ENCODE measurements around the gene RHD. TPM values are rescaled to one million over a fixed set of nuclear protein-coding genes. Genes with fewer than 3 reads are reported as not detected.

RHD gene
- total RNA-seq, 1 experiment from 2014 or later: not detected

GRCh38 chr1:25238046-25238445, 34.3 kb upstream of the RHD start:
- no peak overlapping the region for H3K27ac Mint-ChIP-seq (ENCODE audit: unreplicated experiment)
- no peak for DNase-seq
- intact Hi-C loops (cut with micrococcal nuclease; ENCODE audit: unreplicated experiment): no loop called here
- Histone ChIP-seq H3K9me3 (no peaks in the 10 kb centered on the region), H3K4me3 (ENCODE audit: low read depth, low read length) (no peak overlapping the region), H3K4me1 (0 out of 2 replicates have a peak, but pooled peaks cover 2% of the 10 kb centered on the region), H3K36me3 (ENCODE audit: control insufficient read depth, insufficient read depth, low read length) (no peaks in the 10 kb centered on the region), H3K27me3 (replicated peaks; ENCODE audit: control insufficient read depth, insufficient read depth, low read length) (no peaks in the 10 kb centered on the region)
- no TSS peak for BruUV-seq (replicated peaks)
- H3K4me3 Mint-ChIP-seq (ENCODE audit: unreplicated experiment): no peak overlapping the region
- H3K9me3 Mint-ChIP-seq (ENCODE audit: unreplicated experiment): no peaks in the 10 kb centered on the region
- H3K36me3 Mint-ChIP-seq (ENCODE audit: insufficient read depth, unreplicated experiment): peaks cover 36% of the 10 kb centered on the region
- POLR2A ChIA-PET: no interaction called here
- H3K4me1 Mint-ChIP-seq (ENCODE audit: low read depth, unreplicated experiment): no peaks in the 10 kb centered on the region
- TF ChIP-seq CTCF (IDR thresholded peaks at IDR 0.05; ENCODE audit: insufficient read depth in 1 of 2, low read depth in 1 of 2, low read length in 1 of 2, severe bottlenecking in 1 of 2, unreplicated experiment in 1 of 2): no peak
- H3K27me3 Mint-ChIP-seq (ENCODE audit: insufficient read depth, unreplicated experiment): no peaks in the 10 kb centered on the region
- CTCF ChIA-PET: no interaction called here

- peak; percentile 60 to 73 for DNase-seq
- no peaks in the 10 kb centered on the region for H3K9me3 Mint-ChIP-seq (ENCODE audit: unreplicated experiment)
- H3K27me3 Mint-ChIP-seq (ENCODE audit: insufficient read depth, unreplicated experiment): no peaks in the 10 kb centered on the region
- H3K36me3 Mint-ChIP-seq (ENCODE audit: insufficient read depth, unreplicated experiment): peaks cover 54% of the 10 kb centered on the region
- intact Hi-C loops (cut with micrococcal nuclease; ENCODE audit: unreplicated experiment): no loop called here
- TF ChIP-seq CTCF (IDR thresholded peaks at IDR 0.05; ENCODE audit: insufficient read depth in 1 of 2, low read depth in 1 of 2, low read length in 1 of 2, severe bottlenecking in 1 of 2, unreplicated experiment in 1 of 2): peak; percentile 33 to 49
- no peak overlapping the region for H3K27ac Mint-ChIP-seq (ENCODE audit: unreplicated experiment)
- no peaks in the 10 kb centered on the region for H3K27me3 ChIP-seq (replicated peaks; ENCODE audit: control insufficient read depth, insufficient read depth, low read length)
- ChIA-PET POLR2A (no interaction called here), CTCF (no interaction called here)
- no peaks in the 10 kb centered on the region for H3K36me3 ChIP-seq (ENCODE audit: control insufficient read depth, insufficient read depth, low read length)
- peak overlapping the region; percentile 51 for H3K4me3 Mint-ChIP-seq (ENCODE audit: unreplicated experiment)
- no peaks in the 10 kb centered on the region for H3K4me1 ChIP-seq
- no peaks in the 10 kb centered on the region for H3K4me1 Mint-ChIP-seq (ENCODE audit: low read depth, unreplicated experiment)
- H3K4me3 ChIP-seq (ENCODE audit: low read depth, low read length): no peak overlapping the region
- no TSS peak for BruUV-seq (replicated peaks)
- no peaks in the 10 kb centered on the region for H3K9me3 ChIP-seq
Measured at GRCh38 chr1:25239681-25240541, 32.4 kb upstream of the RHD start.

GRCh38 chr1:25243907-25244306, 28.4 kb upstream of the RHD start:
- H3K4me3 ChIP-seq (ENCODE audit: low read depth, low read length): no peak overlapping the region
- POLR2A ChIA-PET: no interaction called here
- no peak for TF ChIP-seq CTCF (IDR thresholded peaks at IDR 0.05; ENCODE audit: insufficient read depth in 1 of 2, low read depth in 1 of 2, low read length in 1 of 2, severe bottlenecking in 1 of 2, unreplicated experiment in 1 of 2)
- no peaks in the 10 kb centered on the region for H3K4me1 ChIP-seq
- CTCF ChIA-PET: no interaction called here
- Mint-ChIP-seq H3K4me1 (ENCODE audit: low read depth, unreplicated experiment) (no peaks in the 10 kb centered on the region), H3K27me3 (ENCODE audit: insufficient read depth, unreplicated experiment) (no peaks in the 10 kb centered on the region), H3K4me3 (ENCODE audit: unreplicated experiment) (no peak overlapping the region), H3K36me3 (ENCODE audit: insufficient read depth, unreplicated experiment) (peaks cover 83% of the 10 kb centered on the region), H3K27ac (ENCODE audit: unreplicated experiment) (no peak overlapping the region), H3K9me3 (ENCODE audit: unreplicated experiment) (no peaks in the 10 kb centered on the region)
- intact Hi-C loops (cut with micrococcal nuclease; ENCODE audit: unreplicated experiment): no loop called here
- H3K36me3 ChIP-seq (ENCODE audit: control insufficient read depth, insufficient read depth, low read length): no peaks in the 10 kb centered on the region; the same call in 1 of the 2 replicates
- no peak for DNase-seq
- H3K27me3 ChIP-seq (replicated peaks; ENCODE audit: control insufficient read depth, insufficient read depth, low read length): no peaks in the 10 kb centered on the region
- BruUV-seq (replicated peaks): no TSS peak
- H3K9me3 ChIP-seq: no peaks in the 10 kb centered on the region

Measured in Caco-2 (cell line).